ENCODE results near the gene PAK5. TPM values are rescaled to one million over a fixed set of nuclear protein-coding genes. Genes with fewer than 3 reads are reported as not detected.

Gene PAK5
- total RNA-seq, 1 experiment from 2014 or later, result not detected

DNA sequence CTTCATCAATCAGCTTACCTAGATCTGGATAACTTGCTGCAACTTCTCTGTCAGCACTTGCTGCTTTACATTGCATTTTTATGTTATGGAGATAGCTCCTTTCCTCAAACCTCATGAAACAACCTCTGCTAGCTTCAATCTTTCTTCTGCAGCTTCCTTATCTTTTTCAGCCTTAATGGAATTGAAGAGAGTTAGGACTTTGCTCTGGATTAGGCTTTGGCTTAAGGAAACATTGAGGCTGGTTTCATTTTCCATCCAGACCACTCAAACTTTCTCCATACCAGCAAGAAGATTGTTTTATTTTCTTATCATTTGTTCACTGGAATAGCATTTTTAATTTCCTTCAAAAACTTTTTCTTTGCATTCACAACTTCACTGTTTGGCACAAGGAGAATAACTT is 48.8 kb upstream of the PAK5 start:
- Histone ChIP-seq H3K9me3 (ENCODE audit: control insufficient read depth in 1 of 2, insufficient read depth in 1 of 2, low read depth in 1 of 2, low read length in 2 of 2) (no peaks in the 10 kb centered on the region), H3K79me2 (ENCODE audit: insufficient read depth, low read length) (no peaks in the 10 kb centered on the region), H3K4me1 (ENCODE audit: control insufficient read depth in 1 of 2, insufficient read depth in 2 of 2, low read length in 2 of 2) (peaks cover 0 to 4% of the 10 kb centered on the region in 2 experiments; a peak in 1 of 4 replicates), H3K9ac (ENCODE audit: low read length) (no peak overlapping the region), H4K20me1 (ENCODE audit: insufficient read depth) (no peaks in the 10 kb centered on the region), H3K4me3 (replicated peaks in 1 of 2; ENCODE audit: low read depth in 1 of 2, low read length in 2 of 2) (no peak overlapping the region), H2AFZ (ENCODE audit: low read depth, low read length, poor library complexity, severe bottlenecking) (no peak overlapping the region), H3K27ac (ENCODE audit: low read depth, low read length) (no peak overlapping the region), H3K9me2 (ENCODE audit: insufficient read depth) (no peaks in the 10 kb centered on the region), H3K36me3 (ENCODE audit: control insufficient read depth in 1 of 2, insufficient read depth in 2 of 2, low read length in 2 of 2) (no peaks in the 10 kb centered on the region), H3K4me2 (ENCODE audit: low read length) (no peak overlapping the region), H3K27me3 (ENCODE audit: insufficient read depth, low read length) (no peaks in the 10 kb centered on the region)
- BruUV-seq (replicated peaks), result no TSS peak
- no peak for TF ChIP-seq TCF7L2 (IDR thresholded peaks at IDR 0.05; ENCODE audit: borderline replicate concordance, extremely low read depth, insufficient read depth, insufficient read length)
- no peak for TF ChIP-seq SIN3A (IDR thresholded peaks at IDR 0.05; ENCODE audit: low read depth)
- TF ChIP-seq ELF1 (IDR thresholded peaks at IDR 0.05; ENCODE audit: borderline replicate concordance, low read depth), result no peak
- TF ChIP-seq, protein P1, sequence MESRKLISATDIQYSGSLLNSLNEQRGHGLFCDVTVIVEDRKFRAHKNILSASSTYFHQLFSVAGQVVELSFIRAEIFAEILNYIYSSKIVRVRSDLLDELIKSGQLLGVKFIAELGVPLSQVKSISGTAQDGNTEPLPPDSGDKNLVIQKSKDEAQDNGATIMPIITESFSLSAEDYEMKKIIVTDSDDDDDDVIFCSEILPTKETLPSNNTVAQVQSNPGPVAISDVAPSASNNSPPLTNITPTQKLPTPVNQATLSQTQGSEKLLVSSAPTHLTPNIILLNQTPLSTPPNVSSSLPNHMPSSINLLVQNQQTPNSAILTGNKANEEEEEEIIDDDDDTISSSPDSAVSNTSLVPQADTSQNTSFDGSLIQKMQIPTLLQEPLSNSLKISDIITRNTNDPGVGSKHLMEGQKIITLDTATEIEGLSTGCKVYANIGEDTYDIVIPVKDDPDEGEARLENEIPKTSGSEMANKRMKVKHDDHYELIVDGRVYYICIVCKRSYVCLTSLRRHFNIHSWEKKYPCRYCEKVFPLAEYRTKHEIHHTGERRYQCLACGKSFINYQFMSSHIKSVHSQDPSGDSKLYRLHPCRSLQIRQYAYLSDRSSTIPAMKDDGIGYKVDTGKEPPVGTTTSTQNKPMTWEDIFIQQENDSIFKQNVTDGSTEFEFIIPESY (IDR thresholded peaks at IDR 0.05; ENCODE audit: extremely low read depth, insufficient replicate concordance, low read length), result no peak
- TF ChIP-seq CBX3 (IDR thresholded peaks at IDR 0.05; ENCODE audit: low read depth), result no peak
- TF ChIP-seq, protein P2, sequence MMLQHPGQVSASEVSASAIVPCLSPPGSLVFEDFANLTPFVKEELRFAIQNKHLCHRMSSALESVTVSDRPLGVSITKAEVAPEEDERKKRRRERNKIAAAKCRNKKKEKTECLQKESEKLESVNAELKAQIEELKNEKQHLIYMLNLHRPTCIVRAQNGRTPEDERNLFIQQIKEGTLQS (IDR thresholded peaks at IDR 0.05), result no peak
- TF ChIP-seq POLR2AphosphoS5 (IDR thresholded peaks at IDR 0.05; ENCODE audit: low read depth, low read length), result no peak
- TF ChIP-seq YY1 (IDR thresholded peaks at IDR 0.05; ENCODE audit: extremely low read depth, insufficient replicate concordance, low read depth, low read length), result no peak
- TF ChIP-seq POLR2A (IDR thresholded peaks at IDR 0.05; ENCODE audit: borderline replicate concordance, extremely low read depth, insufficient read depth, insufficient read length), result no peak
- TF ChIP-seq, protein P3, sequence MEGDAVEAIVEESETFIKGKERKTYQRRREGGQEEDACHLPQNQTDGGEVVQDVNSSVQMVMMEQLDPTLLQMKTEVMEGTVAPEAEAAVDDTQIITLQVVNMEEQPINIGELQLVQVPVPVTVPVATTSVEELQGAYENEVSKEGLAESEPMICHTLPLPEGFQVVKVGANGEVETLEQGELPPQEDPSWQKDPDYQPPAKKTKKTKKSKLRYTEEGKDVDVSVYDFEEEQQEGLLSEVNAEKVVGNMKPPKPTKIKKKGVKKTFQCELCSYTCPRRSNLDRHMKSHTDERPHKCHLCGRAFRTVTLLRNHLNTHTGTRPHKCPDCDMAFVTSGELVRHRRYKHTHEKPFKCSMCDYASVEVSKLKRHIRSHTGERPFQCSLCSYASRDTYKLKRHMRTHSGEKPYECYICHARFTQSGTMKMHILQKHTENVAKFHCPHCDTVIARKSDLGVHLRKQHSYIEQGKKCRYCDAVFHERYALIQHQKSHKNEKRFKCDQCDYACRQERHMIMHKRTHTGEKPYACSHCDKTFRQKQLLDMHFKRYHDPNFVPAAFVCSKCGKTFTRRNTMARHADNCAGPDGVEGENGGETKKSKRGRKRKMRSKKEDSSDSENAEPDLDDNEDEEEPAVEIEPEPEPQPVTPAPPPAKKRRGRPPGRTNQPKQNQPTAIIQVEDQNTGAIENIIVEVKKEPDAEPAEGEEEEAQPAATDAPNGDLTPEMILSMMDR (IDR thresholded peaks at IDR 0.05 in 2 of 3, conservative IDR thresholded peaks at IDR 0.05 in 1 of 3; ENCODE audit: borderline replicate concordance in 1 of 3, insufficient read depth in 1 of 3, low read depth in 2 of 3, low read length in 2 of 3), result no peak
- TF ChIP-seq EZH2phosphoT487 (IDR thresholded peaks at IDR 0.05; ENCODE audit: borderline replicate concordance), result no peak
- TF ChIP-seq SP1 (IDR thresholded peaks at IDR 0.05; ENCODE audit: low read depth), result no peak
- no peak for TF ChIP-seq FOSL1 (IDR thresholded peaks at IDR 0.05; ENCODE audit: low read depth)
- DNase-seq (ENCODE audit: low read depth, low spot score) (no peak), ATAC-seq (no peak)
- ChIA-PET CTCF (interaction anchor here (0.9 to 1.8 kb wide), 2 partner anchors 15 to 270 kb away, joined by 3 to 10 read pairs; no protein-coding TSS in a partner anchor), RAD21 (ENCODE audit: low non-redundant PET in 1 of 2, low total read pairs in 2 of 2, uncharacterized antibody in 2 of 2, unreplicated experiment in 2 of 2) (no interaction called here), POLR2A (no interaction called here)
- intact Hi-C loops (cut with micrococcal nuclease), result no loop called here
